SU-DHL-6 (cell line): ENCODE data around the gene MYO1D.

ENCODE experiments used
- CTCF ChIP-seq: fragments of 200-600 bp; sonication (generic); IDR thresholded peaks from one replicate; pipeline ENCODE4 v1.5.1; 2017; ENCODE audit warnings: antibody characterized with exemption, mild to moderate bottlenecking, low read length, moderate library complexity; ENCODE audit not compliant: insufficient read depth, poor library complexity, severe bottlenecking
- EZH2phosphoT487 ChIP-seq: fragments of 200-600 bp; sonication (generic), shearing (Covaris generic); conservative IDR thresholded peaks from 2 replicates; pipeline ENCODE4 v1.6.1; 2018; ENCODE audit warnings: mild to moderate bottlenecking, antibody characterized with exemption, low read length, moderate library complexity, mixed read lengths

- TF ChIP-seq CTCF: no peak
- TF ChIP-seq EZH2phosphoT487: no peak
These were observed 124.0 kb downstream of the MYO1D start for GRCh38 chr17:32752934-32753333.
